ENCODE data around the gene ESPL1.
A peak's percentile ranks its signal among the peaks of the same experiment; 100 is the strongest.
"Not testable (repeated sequence)": the region's sequence is repeated elsewhere in the genome, so short reads cannot be mapped to it uniquely, and the experiment has no call there.

Gene ESPL1

DNA sequence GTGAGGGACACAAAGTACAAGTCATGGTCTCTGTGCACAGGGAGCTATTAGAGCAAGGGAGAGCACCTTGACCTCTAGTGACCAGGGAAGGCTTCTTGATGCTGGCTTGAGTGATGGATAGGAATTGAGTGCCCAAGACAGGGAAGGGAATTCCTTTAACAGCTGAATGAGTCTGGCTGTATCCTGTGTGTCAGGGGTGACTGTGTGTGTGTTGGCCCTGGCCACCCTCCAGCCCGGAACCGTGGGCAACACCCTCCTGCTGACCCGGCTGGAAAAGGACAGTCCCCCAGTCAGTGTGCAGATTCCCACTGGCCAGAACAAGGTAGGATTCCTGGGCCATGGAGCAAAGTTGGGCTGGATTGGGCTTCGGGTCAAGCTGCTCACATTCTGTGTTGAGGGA is 21.8 kb downstream of the ESPL1 start:
- DNase-seq (ENCODE audit: low spot score) = no peak
- Mint-ChIP-seq H3K4me1 (ENCODE audit: low read depth) (peaks cover 5% of the 10 kb centered on the region), H3K36me3 (ENCODE audit: low read depth) (peaks cover 63% of the 10 kb centered on the region), H3K27ac (peak overlapping the region; percentile 62), H3K4me3 (no peak overlapping the region), H3K9me3 (no peaks in the 10 kb centered on the region), H3K27me3 (ENCODE audit: low read depth) (no peaks in the 10 kb centered on the region)

DNA sequence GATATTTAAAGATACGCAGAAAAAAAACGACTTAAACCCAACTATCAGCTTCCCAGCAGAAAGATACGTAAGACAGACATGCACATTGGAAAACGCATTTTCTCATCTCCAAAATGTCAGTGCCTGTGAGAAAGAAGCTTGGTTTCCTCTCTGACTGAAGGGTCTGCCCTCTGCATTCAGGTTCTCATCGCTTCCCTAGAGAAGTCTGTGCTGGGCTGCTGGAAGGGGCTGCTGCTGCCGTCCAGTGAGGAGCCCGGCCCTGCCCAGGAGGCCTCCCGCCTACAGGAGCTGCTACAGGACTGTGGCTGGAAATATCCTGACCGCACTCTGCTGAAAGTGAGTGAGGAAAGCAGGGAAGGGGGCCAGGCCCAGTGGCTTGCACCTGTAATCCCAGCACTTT is 22.6 kb downstream of the ESPL1 start:
- H3K27me3 Mint-ChIP-seq (ENCODE audit: low read depth) = no peaks in the 10 kb centered on the region
- no peak overlapping the region for H3K4me3 Mint-ChIP-seq
- H3K4me1 Mint-ChIP-seq (ENCODE audit: low read depth) = peaks cover 11% of the 10 kb centered on the region
- H3K9me3 Mint-ChIP-seq = no peaks in the 10 kb centered on the region
- peaks cover 65% of the 10 kb centered on the region for H3K36me3 Mint-ChIP-seq (ENCODE audit: low read depth)
- DNase-seq (ENCODE audit: low spot score) = no peak
- H3K27ac Mint-ChIP-seq = no peak overlapping the region

DNA sequence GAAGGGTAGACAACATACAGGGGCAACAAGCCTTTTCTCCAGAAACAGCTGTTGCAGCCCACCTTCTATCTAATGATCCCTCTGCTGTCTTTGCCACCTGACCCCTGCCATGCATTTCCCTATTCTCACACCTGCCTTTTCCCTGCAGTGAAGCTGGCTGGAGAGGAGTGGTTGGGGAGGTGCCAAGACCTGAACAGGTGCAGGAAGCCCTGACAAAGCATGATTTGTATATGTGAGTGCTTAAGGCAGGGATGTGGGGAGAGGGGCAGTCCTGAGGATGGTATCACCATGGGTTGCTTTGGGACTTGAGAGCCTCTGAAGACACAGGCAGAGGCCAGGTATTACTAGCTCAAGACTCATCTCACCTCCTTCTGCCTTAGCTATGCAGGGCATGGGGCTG is 24.3 kb downstream of the ESPL1 start:
- H3K4me1 Mint-ChIP-seq (ENCODE audit: low read depth) = peaks cover 17% of the 10 kb centered on the region
- H3K27me3 Mint-ChIP-seq (ENCODE audit: low read depth) = no peaks in the 10 kb centered on the region
- H3K27ac Mint-ChIP-seq = no peak overlapping the region
- H3K4me3 Mint-ChIP-seq = no peak overlapping the region
- no peaks in the 10 kb centered on the region for H3K9me3 Mint-ChIP-seq
- H3K36me3 Mint-ChIP-seq (ENCODE audit: low read depth) = peaks cover 64% of the 10 kb centered on the region
- DNase-seq (ENCODE audit: low spot score) = no peak

DNA sequence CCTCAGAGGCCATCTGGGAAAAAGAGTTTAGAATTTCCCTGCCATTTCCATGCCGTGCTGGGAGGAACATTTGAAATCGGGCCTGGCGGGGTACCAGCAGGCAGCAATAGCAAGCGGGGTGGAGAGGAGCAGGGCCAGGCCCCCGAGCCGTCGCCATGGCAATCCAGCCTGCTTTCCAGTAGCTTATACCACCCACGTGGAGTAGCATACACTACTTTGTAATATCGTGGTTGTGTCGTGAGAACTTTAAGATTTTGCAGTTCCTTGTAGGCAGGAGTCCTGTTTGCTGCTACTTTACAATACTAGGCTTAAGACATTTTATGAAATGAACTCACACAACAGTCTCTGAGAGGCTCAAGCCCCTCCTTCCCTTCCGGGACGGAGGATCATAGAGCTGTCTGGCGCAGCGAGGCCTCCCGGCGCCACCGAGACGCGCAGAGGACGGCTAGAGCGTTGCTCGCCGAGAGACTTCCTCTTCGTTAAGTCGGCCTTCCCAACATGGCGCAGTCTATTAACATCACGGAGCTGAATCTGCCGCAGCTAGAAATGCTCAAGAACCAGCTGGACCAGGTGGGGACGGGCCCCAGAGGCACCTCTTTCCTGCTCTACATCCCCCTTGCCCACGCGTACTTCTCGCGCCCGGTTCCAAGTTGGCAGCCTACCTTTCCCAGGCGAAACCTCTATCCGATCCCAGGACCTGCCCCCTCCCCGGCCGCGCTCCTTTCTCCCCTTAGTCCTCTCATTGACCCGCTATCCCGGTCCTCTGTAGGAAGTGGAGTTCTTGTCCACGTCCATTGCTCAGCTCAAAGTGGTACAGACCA is 27.2 kb downstream of the ESPL1 start, which contains the start of gene PFDN5:
Gene PFDN5, plus strand, starts transcription at position 473 of the 821 bp plus-strand sequence. Its CDS starts 26 bp downstream, at position 499.
- peaks cover 57% of the 10 kb centered on the region for H3K36me3 Mint-ChIP-seq (ENCODE audit: low read depth)
- peaks cover 28% of the 10 kb centered on the region for H3K4me1 Mint-ChIP-seq (ENCODE audit: low read depth)
- peak; percentile 89 for DNase-seq (ENCODE audit: low spot score)

DNA sequence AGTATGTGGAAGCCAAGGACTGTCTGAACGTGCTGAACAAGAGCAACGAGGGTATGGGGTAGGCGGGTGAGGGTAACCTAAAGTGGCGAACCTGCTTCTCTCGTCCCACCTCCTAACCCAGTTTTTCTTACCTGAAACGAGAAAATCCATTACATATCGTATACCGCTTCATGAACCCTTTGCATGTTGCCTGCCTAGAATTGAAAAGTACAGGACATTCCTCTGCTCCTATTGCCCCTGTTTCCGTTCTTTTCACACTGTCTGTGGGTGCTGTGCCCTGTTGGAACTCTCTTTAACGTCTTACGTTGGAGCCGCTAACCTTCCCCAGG is 27.8 kb downstream of the ESPL1 start:
- Mint-ChIP-seq H3K27ac (peak overlapping the region; percentile 89), H3K36me3 (ENCODE audit: low read depth) (peaks cover 59% of the 10 kb centered on the region), H3K4me1 (ENCODE audit: low read depth) (peaks cover 33% of the 10 kb centered on the region), H3K4me3 (peak overlapping the region; percentile 97), H3K9me3 (no peaks in the 10 kb centered on the region), H3K27me3 (ENCODE audit: low read depth) (no peaks in the 10 kb centered on the region)
- no peak for DNase-seq (ENCODE audit: low spot score)

More for the DNA sequence above, 27.2 kb downstream of the ESPL1 start, which contains the start of gene PFDN5:
- Mint-ChIP-seq H3K27me3 (ENCODE audit: low read depth) (no peaks in the 10 kb centered on the region), H3K9me3 (no peaks in the 10 kb centered on the region), H3K27ac (peak within 1 kb of the TSS; percentile 89), H3K4me3 (peak within 1 kb of the TSS; percentile 97)

DNA sequence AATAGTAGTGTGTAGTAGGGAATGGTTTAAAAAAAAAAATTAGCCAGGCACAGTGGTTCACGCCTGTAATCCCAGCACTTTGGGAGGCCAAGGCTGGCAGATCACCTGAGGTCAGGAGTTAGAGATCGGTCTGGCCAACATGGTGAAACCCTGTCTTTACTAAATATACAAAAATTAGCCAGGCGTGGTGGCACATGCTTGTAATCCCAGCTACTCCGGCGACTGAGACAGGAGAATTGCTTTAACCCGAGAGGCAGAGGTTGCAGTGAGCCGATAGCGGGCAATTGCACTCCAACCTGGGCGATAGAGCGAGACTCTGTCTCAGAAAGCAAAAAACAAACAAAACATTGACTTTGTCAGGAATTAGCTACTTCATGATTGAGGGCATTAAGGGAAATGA is 29.0 kb downstream of the ESPL1 start:
- Mint-ChIP-seq H3K36me3 (ENCODE audit: low read depth) (peaks cover 58% of the 10 kb centered on the region), H3K4me3 (peak overlapping the region; percentile 97), H3K4me1 (ENCODE audit: low read depth) (peaks cover 40% of the 10 kb centered on the region)
- not testable (repeated sequence) for H3K27me3 Mint-ChIP-seq (ENCODE audit: low read depth); H3K27ac Mint-ChIP-seq; DNase-seq (ENCODE audit: low spot score); H3K9me3 Mint-ChIP-seq

DNA sequence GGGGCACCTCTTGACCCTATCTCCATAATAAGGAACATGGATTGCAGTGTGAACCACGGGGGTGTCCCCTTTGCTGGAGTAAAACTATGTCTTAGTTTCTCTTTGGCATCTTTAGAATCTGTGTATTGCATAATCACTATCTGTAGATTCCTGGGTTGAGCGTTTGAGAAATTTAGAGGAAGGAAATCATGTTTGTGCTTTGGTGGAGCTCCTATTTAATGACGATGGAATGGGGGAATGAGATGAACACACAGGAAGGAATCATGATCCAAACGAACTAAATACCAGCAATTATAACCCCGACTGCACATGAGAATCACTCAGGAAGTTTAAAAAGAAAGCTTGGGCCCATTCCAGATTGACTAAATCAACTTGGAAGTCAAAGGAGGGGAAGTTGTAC is 30.1 kb downstream of the ESPL1 start:
- H3K9me3 Mint-ChIP-seq = no peaks in the 10 kb centered on the region
- peak overlapping the region; percentile 56 for H3K27ac Mint-ChIP-seq
- H3K36me3 Mint-ChIP-seq (ENCODE audit: low read depth) = peaks cover 56% of the 10 kb centered on the region
- no peak for DNase-seq (ENCODE audit: low spot score)
- H3K4me1 Mint-ChIP-seq (ENCODE audit: low read depth) = peaks cover 47% of the 10 kb centered on the region
- H3K27me3 Mint-ChIP-seq (ENCODE audit: low read depth) = no peaks in the 10 kb centered on the region
- peak overlapping the region; percentile 16 for H3K4me3 Mint-ChIP-seq

DNA sequence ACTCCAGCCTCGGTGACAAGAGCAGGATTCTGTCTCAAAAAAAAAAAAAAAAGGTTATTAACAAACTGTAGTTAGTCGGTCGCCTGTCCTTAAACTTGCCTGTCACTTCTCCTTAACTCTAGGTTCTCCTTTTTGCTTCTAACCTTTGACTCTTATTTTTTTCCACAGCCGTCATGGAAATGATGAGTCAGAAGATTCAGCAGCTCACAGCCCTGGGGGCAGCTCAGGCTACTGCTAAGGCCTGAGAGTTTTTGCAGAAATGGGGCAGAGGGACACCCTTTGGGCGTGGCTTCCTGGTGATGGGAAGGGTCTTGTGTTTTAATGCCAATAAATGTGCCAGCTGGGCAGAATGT is 31.0 kb downstream of the ESPL1 start:
- Mint-ChIP-seq H3K36me3 (ENCODE audit: low read depth) (peaks cover 53% of the 10 kb centered on the region), H3K4me3 (peak overlapping the region; percentile 98), H3K4me1 (ENCODE audit: low read depth) (peaks cover 49% of the 10 kb centered on the region), H3K27ac (peak overlapping the region; percentile 93), H3K9me3 (no peaks in the 10 kb centered on the region), H3K27me3 (ENCODE audit: low read depth) (no peaks in the 10 kb centered on the region)
- peak; percentile 63 for DNase-seq (ENCODE audit: low spot score)

DNA sequence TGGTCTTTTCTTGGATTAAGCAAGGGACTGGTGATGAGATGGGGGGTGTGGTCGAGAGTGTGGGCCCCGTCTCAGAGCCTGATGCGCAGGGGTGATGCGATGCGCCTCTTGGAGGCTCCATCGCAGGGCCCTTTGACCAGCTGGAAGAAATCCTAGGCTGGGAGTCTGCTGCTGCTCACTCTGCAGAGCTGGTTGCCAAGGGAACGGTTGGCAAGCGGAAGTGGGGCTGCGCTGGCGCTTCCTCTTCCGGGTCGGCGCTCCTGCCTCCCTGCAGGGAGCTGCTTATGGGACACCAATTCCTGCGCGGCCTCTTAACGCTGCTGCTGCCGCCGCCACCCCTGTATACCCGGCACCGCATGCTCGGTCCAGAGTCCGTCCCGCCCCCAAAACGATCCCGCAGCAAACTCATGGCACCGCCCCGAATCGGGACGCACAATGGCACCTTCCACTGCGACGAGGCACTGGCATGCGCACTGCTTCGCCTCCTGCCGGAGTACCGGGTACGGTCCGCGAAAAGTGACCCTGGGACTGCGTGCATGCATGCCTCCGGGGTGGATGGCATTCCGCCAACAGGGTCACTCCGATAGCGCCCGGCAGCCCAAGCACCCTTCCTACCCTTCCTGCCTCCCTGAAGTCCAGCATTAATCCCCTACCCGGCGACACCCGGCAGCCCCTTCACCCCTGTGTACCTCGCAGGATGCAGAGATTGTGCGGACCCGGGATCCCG is 31.5 kb downstream of the ESPL1 start, which contains the start of gene MYG1:
Gene MYG1, plus strand, starts transcription at position 242 of the 727 bp plus-strand sequence. Its CDS starts 43 bp downstream, at position 285.
- Mint-ChIP-seq H3K4me1 (ENCODE audit: low read depth) (peaks cover 49% of the 10 kb centered on the region), H3K4me3 (peak within 1 kb of the TSS; percentile 98), H3K9me3 (no peaks in the 10 kb centered on the region), H3K36me3 (ENCODE audit: low read depth) (peaks cover 50% of the 10 kb centered on the region), H3K27ac (peak within 1 kb of the TSS; percentile 93), H3K27me3 (ENCODE audit: low read depth) (no peaks in the 10 kb centered on the region)
- DNase-seq (ENCODE audit: low spot score) = peak; percentile 86

DNA sequence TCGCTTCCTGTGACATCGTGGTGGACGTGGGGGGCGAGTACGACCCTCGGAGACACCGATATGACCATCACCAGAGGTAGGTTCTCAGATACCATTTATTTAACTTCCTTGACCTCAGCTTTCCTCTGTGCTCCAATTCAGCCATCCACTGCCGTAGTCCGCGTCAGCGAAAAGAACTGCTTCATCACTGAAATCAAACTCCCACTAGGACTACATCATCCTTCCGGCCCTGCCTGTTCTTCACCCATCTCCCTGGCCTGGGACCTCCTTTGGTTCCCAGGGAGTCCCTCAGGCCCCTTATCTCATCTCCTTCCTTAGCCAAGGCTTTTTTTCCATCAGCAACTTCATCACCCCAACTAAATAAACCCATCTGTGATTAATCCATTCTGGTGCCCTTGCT is 32.1 kb downstream of the ESPL1 start:
- no peak for DNase-seq (ENCODE audit: low spot score)
- H3K27ac Mint-ChIP-seq = peak overlapping the region; percentile 93
- peaks cover 45% of the 10 kb centered on the region for H3K4me1 Mint-ChIP-seq (ENCODE audit: low read depth)
- no peaks in the 10 kb centered on the region for H3K27me3 Mint-ChIP-seq (ENCODE audit: low read depth)
- peak overlapping the region; percentile 98 for H3K4me3 Mint-ChIP-seq
- H3K9me3 Mint-ChIP-seq = no peaks in the 10 kb centered on the region
- peaks cover 50% of the 10 kb centered on the region for H3K36me3 Mint-ChIP-seq (ENCODE audit: low read depth)

DNA sequence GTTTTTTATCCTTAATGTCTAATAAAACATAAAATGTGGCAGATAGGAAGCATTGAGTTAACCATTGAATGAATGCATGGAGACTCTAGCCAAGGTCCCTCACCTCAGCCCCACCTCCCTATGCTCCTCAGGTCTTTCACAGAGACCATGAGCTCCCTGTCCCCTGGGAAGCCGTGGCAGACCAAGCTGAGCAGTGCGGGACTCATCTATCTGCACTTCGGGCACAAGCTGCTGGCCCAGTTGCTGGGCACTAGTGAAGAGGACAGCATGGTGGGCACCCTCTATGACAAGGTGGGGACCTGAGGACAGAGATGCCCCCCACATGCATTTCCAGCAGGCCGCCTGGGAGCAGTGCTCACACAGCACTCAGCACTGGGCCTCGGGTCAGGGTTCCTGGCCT is 34.8 kb downstream of the ESPL1 start:
- Mint-ChIP-seq H3K4me1 (ENCODE audit: low read depth) (peaks cover 31% of the 10 kb centered on the region), H3K36me3 (ENCODE audit: low read depth) (peaks cover 52% of the 10 kb centered on the region), H3K27ac (no peak overlapping the region), H3K4me3 (peak overlapping the region; percentile 39), H3K27me3 (ENCODE audit: low read depth) (no peaks in the 10 kb centered on the region), H3K9me3 (no peaks in the 10 kb centered on the region)
- DNase-seq (ENCODE audit: low spot score) = no peak

DNA sequence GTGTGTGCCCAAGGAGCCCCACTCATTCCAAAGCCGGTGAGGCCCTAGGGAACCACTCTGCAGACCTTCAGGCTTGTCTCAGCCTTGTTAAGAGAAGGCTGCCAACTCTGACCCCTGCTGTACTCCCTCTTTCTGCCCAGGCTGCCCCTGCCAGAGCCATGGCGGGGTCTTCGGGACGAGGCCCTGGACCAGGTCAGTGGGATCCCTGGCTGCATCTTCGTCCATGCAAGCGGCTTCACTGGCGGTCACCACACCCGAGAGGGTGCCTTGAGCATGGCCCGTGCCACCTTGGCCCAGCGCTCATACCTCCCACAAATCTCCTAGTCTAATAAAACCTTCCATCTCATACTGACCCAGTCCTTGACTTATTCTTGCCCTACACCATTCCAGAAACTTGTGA is 38.7 kb downstream of the ESPL1 start:
- peaks cover 41% of the 10 kb centered on the region for H3K36me3 Mint-ChIP-seq (ENCODE audit: low read depth)
- peaks cover 9% of the 10 kb centered on the region for H3K4me1 Mint-ChIP-seq (ENCODE audit: low read depth)
- H3K27ac Mint-ChIP-seq = no peak overlapping the region
- H3K27me3 Mint-ChIP-seq (ENCODE audit: low read depth) = no peaks in the 10 kb centered on the region
- no peak for DNase-seq (ENCODE audit: low spot score)
- H3K4me3 Mint-ChIP-seq = no peak overlapping the region
- no peaks in the 10 kb centered on the region for H3K9me3 Mint-ChIP-seq

DNA sequence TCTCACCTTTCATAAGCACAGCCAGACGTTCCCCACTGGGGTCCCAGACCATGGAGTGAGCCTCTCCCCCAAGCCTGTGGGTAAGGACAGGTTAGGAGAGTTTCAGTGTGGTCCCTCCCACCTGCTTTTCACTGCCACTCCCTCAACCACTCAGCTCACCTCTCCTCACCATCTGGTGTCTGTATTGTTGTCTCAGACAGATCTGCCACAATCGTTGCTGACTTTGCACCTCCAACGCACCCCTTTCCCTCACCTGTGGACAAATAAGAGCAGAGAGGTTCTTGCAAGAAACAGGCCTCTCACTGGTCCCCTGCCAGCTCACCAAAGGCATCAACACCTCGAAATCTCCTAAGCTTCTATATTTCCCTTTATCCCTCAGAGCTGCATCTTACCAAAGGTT is 40.2 kb downstream of the ESPL1 start:
- Mint-ChIP-seq H3K4me1 (ENCODE audit: low read depth) (peaks cover 1% of the 10 kb centered on the region), H3K9me3 (no peaks in the 10 kb centered on the region), H3K36me3 (ENCODE audit: low read depth) (peaks cover 32% of the 10 kb centered on the region), H3K27ac (no peak overlapping the region), H3K27me3 (ENCODE audit: low read depth) (no peaks in the 10 kb centered on the region), H3K4me3 (no peak overlapping the region)
- no peak for DNase-seq (ENCODE audit: low spot score)

DNA sequence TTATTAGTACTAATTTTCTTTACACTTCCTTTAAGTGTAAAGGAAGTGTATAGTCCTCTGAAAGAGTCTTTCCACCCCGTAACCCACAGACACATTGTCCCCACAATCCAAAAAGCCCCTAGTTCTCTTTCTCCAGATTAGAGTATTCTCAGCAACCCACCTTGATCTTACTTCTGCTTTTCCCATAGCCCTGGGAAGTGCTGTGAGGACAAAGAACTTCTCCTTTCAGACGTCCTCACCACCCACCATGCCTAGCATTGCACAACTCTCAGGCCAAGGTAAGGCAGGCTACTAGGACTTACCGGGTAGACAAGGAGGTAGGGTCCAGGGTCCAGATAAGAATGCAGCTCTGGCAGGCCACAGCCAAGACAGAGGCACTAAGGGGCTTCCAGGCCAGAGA is 45.9 kb downstream of the ESPL1 start:
- H3K27me3 Mint-ChIP-seq (ENCODE audit: low read depth) = no peaks in the 10 kb centered on the region
- peaks cover 31% of the 10 kb centered on the region for H3K36me3 Mint-ChIP-seq (ENCODE audit: low read depth)
- no peaks in the 10 kb centered on the region for H3K4me1 Mint-ChIP-seq (ENCODE audit: low read depth)
- no peak for DNase-seq (ENCODE audit: low spot score)
- H3K27ac Mint-ChIP-seq = no peak overlapping the region
- H3K4me3 Mint-ChIP-seq = no peak overlapping the region
- H3K9me3 Mint-ChIP-seq = no peaks in the 10 kb centered on the region
